ENCODE results near the gene DPM1.
"Not testable (repeated sequence)": the region's sequence is repeated elsewhere in the genome, so short reads cannot be mapped to it uniquely, and the experiment has no call there.

DPM1 gene

DNA sequence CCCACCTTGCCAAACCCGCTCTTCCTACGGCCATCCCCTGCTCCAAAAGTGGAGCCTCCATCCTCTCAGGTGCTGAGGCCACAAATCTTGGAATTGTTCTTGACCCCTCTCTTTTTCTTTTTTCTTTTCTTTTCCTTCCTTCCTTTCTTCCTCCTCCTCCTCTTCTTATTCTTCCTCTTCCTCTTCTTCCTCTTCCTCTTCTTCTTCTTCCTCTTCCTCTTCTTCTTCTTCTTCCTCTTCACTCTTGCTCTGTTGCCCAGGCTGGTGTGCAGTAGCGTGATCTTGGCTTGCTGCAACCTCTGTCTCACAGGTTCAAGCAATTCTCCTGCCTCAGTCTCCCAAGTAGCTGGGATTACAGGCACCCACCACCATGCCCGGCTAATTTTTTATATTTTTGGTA, 20.2 kb upstream of the DPM1 start:
- DNase-seq, result not testable (repeated sequence)

GRCh38 chr20:50977066-50978021, 19.0 kb upstream of the DPM1 start:
- DNase-seq, result no peak

- no peak for DNase-seq
Observed at GRCh38 chr20:50975701-50976330, 17.5 kb upstream of the DPM1 start.

GRCh38 chr20:50969912-50970311, 11.6 kb upstream of the DPM1 start:
- no peak for DNase-seq

- no peak for DNase-seq
Observed at GRCh38 chr20:50969435-50969834, 11.1 kb upstream of the DPM1 start.

DNA sequence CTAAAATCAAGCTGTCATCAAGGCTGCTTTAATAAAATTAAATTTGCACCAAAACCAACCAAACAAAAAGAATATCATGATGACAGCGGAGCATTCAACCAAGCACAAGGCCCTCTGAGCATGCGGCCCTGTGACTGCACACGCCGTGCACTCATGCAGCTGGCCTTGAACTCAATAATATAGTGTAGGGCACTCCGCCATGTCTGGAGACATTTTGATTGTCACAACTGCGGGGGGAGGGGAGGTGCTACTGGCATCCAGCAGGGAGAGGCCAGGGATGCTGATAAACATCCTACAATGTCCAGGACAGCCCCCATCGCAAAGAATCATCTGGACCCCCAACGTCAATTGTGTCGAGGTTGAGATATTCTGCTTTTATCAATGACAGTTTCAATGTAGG, 10.0 kb upstream of the DPM1 start:
- DNase-seq, result no peak

DNA sequence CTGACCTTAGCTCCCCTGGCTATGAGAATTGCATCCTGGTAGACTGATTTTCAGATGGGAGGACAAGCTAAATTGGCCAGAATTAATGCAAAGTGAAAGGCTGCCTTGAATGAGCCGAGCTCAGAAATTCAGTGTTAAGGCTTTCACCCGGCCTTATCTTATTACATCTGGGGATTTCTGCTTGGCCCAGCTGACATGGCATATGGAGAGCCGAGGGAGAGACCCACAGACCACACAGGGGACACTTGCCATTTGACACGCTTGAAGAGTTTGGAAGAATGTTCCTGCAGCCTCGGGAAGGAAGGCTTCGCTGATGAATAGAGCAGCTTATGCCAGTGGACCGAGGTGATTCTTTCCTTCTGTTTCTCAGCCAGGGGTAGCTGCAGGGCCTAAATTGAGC, 9.3 kb upstream of the DPM1 start:
- DNase-seq, result no peak

DNA sequence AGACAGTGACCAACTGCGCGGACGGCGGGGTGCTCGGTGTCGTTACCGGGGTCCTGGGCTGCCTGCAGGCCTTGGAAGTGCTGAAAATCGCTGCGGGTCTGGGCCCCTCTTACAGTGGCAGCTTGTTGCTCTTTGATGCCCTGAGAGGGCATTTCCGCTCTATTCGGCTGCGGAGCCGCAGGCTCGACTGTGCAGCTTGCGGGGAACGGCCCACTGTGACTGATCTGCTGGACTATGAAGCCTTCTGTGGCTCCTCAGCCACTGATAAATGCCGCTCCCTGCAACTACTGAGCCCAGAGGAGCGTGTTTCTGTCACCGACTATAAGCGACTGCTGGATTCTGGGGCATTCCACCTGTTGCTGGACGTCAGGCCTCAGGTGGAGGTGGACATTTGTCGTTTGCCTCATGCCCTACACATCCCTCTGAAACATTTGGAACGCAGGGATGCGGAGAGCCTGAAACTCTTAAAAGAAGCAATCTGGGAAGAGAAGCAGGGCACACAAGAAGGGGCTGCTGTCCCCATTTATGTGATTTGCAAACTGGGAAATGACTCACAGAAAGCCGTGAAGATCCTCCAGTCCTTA, 1.3 kb upstream of the DPM1 start:
- DNase-seq, result no peak

DNA sequence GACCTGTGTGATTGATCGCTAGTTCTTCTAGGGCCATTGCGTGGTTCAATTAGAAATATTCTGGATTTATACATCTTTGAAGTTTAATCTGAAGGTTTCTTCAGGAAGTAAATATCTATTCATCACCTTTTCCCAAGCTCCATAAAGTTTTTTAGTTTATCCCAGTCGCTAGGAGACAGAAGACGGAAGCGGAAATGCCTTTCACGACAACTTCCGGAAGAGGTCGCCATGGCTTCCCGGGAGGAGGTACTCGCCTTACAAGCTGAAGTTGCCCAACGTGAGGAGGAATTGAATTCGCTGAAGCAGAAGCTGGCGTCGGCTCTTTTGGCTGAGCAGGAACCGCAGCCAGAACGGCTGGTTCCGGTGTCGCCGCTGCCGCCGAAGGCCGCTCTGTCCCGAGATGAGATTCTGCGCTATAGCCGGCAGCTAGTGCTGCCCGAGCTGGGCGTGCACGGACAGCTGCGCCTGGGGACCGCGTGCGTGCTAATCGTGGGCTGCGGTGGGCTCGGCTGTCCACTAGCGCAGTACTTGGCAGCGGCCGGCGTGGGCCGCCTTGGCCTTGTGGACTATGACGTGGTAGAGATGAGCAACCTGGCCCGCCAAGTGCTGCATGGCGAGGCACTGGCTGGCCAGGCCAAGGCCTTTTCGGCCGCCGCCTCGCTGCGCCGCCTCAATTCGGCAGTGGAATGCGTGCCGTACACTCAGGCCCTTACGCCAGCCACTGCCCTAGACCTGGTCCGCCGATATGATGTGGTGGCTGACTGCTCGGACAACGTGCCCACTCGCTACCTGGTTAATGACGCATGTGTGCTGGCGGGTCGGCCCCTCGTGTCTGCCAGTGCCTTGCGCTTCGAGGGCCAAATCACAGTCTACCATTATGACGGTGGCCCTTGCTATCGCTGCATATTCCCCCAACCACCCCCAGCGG, 547 bp upstream of the DPM1 start, which contains the start of gene MOCS3:
MOCS3 (plus strand) TSS at position 204 of the 928 bp plus-strand sequence; CDS start at position 229, 25 bp downstream.
- DNase-seq, result peak; percentile 73

DNA sequence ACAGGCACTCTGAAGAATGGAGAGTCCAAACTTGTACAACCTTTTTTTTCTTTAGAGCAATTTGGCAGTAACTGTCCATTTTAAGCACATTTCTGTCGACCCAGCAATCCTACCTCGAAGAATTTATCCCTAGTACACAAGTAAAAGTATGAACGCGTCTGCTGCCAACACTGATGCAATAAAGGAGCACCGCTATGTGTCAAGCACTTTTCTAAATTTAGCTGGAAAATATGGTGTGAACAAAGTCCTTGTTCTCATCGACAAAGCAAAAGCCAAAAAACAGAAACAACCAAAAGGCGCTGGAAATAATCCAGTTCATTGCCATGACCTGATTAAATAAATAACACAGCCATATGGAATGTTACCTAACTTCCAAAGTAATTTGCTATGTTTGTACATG, 1.1 kb downstream of the DPM1 start:
- DNase-seq, result no peak

GRCh38 chr20:50953821-50954220, 4.5 kb downstream of the DPM1 start:
- no peak for DNase-seq

DNA sequence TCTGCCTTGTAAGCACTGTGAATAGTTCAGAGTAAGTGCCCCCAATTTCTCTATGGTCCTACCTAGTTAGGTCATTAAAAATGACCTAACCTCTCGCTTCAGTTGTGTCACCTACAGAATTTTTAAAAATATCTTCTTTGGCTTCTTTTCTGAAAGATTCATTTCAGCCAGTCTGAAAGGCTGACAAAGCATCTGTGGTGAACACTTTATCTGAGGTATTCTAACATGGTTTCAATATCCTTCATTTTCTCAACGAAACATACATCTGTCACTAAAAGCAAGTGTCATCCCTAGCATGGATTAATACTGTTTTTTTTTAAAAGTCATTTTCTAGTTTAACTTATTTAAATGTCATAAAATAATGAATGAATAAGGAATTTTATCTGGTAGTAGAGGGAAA, 5.1 kb downstream of the DPM1 start:
- DNase-seq, result no peak

GRCh38 chr20:50948132-50948785, 10.1 kb downstream of the DPM1 start:
- DNase-seq, result no peak

- no peak for DNase-seq
Observed at GRCh38 chr20:50943069-50943468, 15.3 kb downstream of the DPM1 start.

DNA sequence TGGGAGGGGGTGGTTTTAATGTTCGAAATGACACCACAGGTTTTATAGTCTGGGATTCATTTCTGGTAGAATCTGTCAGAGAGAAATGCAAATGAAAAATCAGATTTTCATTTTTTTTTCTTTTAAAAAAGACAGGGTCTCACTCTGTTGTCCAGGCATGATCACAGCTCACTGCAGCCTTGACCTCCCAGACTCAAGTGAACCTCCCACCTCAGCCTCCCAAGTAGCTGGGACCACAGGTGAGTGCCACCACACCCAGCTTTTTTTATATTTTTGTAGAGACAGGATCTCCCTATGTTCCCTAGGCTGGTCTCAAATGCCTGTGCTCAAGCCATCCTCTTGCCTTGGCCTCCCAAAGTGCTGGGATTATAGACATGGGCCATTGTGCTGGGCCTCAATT, 24.7 kb downstream of the DPM1 start:
- no peak for DNase-seq

DNA sequence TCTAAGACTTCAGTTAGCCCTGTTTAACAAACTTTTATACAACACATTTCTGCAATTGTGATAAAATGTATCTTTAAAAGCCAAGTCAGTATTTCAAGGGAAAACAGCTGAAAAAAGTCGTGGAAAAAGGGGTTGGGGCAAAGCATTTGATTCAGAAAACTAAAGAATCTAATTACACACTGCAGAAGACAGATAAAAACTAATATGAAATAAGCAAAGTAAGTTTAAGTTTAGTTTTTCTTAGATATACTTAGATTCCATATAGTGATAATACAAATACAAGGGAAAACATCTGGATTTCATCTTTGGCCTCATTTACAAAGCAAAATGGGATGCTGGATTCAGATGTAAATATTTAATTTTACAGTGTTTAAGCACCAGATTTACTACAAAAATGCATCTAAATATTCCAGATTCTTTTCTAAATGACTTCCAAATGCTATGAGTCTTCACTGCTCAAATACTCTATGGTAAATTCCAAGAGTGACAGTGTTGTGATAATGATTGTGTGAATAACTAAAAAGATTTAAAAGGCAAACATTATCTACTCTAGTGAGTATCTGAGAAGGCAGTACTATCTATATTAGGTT, 25.5 kb downstream of the DPM1 start:
- no peak for DNase-seq

GRCh38 chr20:50932016-50932485, 26.3 kb downstream of the DPM1 start:
- no peak for DNase-seq

GRCh38 chr20:50931306-50932015, 26.9 kb downstream of the DPM1 start, which contains the start of gene ADNP:
Gene ADNP, minus strand, starts transcription at chr20:50931437. Its CDS starts 27,441 bp downstream, at chr20:50903996.
- DNase-seq, result peak; percentile 89

DNA sequence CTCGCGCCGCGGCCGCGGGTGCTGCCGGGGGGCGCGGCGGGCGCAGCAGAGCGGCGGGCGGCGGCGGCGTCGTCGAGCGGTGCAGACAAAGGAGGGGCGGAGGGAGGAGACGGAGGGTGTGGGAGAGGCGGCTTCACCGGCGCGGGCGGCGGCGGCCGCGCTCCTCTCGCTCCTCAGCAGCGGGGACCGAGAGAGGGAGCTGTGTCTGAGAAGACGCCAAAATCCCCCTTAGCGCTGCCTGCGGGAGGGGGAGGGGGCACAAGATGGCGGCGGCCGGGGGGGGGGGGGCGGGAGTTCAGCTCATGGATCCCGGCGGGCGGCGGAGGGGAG, 27.4 kb downstream of the DPM1 start:
- no peak for DNase-seq

DNA sequence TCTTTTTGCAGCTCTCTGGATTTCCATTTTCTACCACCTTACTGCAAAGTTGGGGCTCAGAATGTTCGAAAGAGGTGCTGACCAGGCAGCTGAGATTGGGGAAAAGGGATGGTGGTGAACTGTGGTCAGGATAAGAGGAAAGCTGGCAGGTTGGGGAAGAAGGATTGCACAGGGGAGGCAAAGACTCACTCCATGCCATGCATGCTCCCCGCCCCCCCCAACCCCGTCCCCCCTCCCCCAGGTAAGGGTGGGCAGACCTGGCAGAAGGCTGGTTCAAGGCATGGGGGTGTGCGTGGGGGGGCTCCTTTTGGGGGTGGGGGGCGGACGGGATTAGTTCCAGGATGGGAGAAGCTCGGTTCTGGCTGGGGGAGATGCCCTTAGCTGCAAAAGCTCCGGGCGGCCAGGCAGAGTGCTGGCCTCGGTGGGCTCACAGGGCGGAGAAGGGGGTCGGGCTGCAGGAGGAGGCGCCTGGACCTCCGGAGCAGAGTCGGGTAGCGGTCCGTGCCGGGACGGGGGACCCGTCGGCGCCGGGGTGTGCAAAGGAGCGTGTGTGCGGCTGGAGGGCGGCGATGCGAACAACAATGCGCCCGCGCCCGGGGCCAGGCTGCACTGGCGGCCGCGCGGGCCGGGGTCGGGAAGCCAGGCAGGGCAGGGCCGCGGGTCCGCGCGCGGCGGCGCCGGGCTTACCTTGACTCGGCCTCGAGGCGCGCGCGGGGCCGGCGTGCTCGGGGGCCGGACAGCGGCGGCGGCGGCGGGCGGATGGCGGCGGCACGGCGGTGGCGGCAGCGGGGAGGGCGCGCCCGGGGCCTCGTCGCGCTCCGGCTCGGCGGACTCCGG, 28.0 kb downstream of the DPM1 start:
- DNase-seq, result no peak

Data from T-helper 9 cell (primary cell).